ENCODE measurements around the gene PNCK. TPM values are rescaled to one million over a fixed set of nuclear protein-coding genes. Genes with fewer than 3 reads are reported as not detected.

The PNCK gene
- total RNA-seq, 3 donors from 2014 or later = 0.48 to 1.3 (median 0.73) TPM

DNA sequence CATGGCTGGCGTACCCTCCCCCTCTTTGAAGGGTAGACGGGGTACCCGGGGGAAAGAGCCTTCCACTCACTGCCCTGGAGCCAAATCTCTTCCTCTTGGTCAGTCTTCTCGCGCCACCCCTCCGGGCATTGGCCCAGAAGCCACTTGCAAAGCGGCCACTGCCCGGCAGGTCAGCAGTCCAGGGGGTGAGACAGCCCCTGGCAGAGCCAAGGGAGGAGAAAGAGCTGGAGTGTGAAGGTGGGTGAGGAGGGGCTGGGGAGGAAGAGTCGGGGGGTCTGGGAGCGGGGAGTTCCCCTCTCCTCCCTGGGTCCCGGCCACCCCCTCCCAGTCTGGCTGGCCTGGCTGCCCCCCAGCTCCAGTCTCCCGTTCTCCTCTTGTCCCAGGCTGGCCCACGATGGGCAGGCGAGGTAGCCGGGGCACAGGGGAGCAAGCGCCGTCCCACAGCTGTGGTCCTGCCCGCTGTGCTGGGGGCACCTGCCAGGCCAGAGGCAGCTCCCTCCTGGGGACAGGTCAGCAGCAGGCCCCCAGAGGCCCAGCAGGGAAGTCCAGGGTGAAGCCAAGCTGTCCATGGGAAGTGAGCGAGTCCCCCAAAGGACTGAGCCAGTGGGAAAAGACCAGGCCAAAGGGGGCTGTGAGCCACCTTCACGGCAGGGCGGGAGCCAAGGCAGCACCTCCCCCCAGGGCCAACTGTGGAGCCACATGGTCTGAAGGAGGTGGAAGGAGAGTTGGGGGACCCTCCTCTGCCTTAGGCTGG lies 48.2 kb downstream of the PNCK start:
- no peak for DNase-seq (ENCODE audit: low spot score in 2 of 2)

GRCh38 chrX:153624196-153625091 lies 49.2 kb downstream of the PNCK start:
- no peaks in the 10 kb centered on the region for H3K4me1 ChIP-seq
- no peak overlapping the region for H3K27ac ChIP-seq
- no peaks in the 10 kb centered on the region for H3K36me3 ChIP-seq
- no peak for DNase-seq (ENCODE audit: low spot score in 2 of 2)
- TF ChIP-seq CTCF (IDR thresholded peaks at IDR 0.05) (no peak), POLR2A (IDR thresholded peaks at IDR 0.05) (no peak), POLR2AphosphoS5 (IDR thresholded peaks at IDR 0.05) (no peak)
- no peaks in the 10 kb centered on the region for H3K9me3 ChIP-seq
- intact Hi-C loops (cut with DNase I; ENCODE audit: low total_unique reads) = no loop called here
- peaks cover 0 to 78% of the 10 kb centered on the region in 2 donors for H3K27me3 ChIP-seq
- H3K4me3 ChIP-seq = no peak overlapping the region

More for the DNA sequence above, 48.2 kb downstream of the PNCK start:
- no peaks in the 10 kb centered on the region for H3K4me1 ChIP-seq
- H3K36me3 ChIP-seq = no peaks in the 10 kb centered on the region
- intact Hi-C loops (cut with DNase I; ENCODE audit: low total_unique reads) = no loop called here
- H3K27me3 ChIP-seq = peaks cover 0 to 73% of the 10 kb centered on the region in 2 donors
- no peak for TF ChIP-seq CTCF (IDR thresholded peaks at IDR 0.05)
- TF ChIP-seq POLR2A (IDR thresholded peaks at IDR 0.05) = no peak
- H3K4me3 ChIP-seq = no peak overlapping the region
- H3K27ac ChIP-seq = no peak overlapping the region
- H3K9me3 ChIP-seq = no peaks in the 10 kb centered on the region

GRCh38 chrX:153623310-153624029 lies 50.1 kb downstream of the PNCK start:
- TF ChIP-seq CTCF (IDR thresholded peaks at IDR 0.05) (no peak), POLR2A (IDR thresholded peaks at IDR 0.05) (no peak), POLR2AphosphoS5 (IDR thresholded peaks at IDR 0.05) (no peak)
- intact Hi-C loops (cut with DNase I; ENCODE audit: low total_unique reads) = no loop called here
- Histone ChIP-seq H3K27me3 (peaks cover 0 to 75% of the 10 kb centered on the region in 2 donors), H3K9me3 (no peaks in the 10 kb centered on the region), H3K4me3 (no peak overlapping the region), H3K36me3 (no peaks in the 10 kb centered on the region), H3K4me1 (no peaks in the 10 kb centered on the region), H3K27ac (no peak overlapping the region)
- no peak for DNase-seq (ENCODE audit: low spot score in 2 of 2)

GRCh38 chrX:153622661-153623309 lies 50.8 kb downstream of the PNCK start:
- no peaks in the 10 kb centered on the region for H3K4me1 ChIP-seq
- no peak overlapping the region for H3K4me3 ChIP-seq
- no peaks in the 10 kb centered on the region for H3K9me3 ChIP-seq
- H3K27me3 ChIP-seq = peaks cover 0 to 75% of the 10 kb centered on the region in 2 donors
- TF ChIP-seq POLR2AphosphoS5 (IDR thresholded peaks at IDR 0.05) = no peak
- no peak for TF ChIP-seq POLR2A (IDR thresholded peaks at IDR 0.05)
- TF ChIP-seq CTCF (IDR thresholded peaks at IDR 0.05) = no peak
- intact Hi-C loops (cut with DNase I; ENCODE audit: low total_unique reads) = no loop called here
- no peak overlapping the region for H3K27ac ChIP-seq
- no peak for DNase-seq (ENCODE audit: low spot score in 2 of 2)
- H3K36me3 ChIP-seq = no peaks in the 10 kb centered on the region

Measured in breast epithelium (tissue), 4 donors.